ENCODE data around the gene MUC5B.
"Not testable (repeated sequence)": the region's sequence is repeated elsewhere in the genome, so short reads cannot be mapped to it uniquely, and the experiment has no call there.

MUC5B gene

DNA sequence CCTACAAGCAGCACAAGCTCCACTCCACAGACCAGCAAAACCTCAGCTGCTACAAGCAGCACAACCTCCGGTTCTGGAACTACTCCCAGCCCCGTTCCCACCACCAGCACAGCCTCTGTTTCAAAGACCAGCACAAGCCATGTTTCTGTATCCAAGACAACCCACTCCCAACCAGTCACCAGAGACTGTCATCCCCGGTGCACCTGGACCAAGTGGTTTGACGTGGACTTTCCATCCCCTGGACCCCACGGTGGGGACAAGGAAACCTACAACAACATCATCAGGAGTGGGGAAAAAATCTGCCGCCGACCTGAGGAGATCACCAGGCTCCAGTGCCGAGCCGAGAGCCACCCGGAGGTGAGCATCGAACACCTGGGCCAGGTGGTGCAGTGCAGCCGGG is 33.0 kb upstream of the MUC5B start:
- not testable (repeated sequence) for DNase-seq (ENCODE audit: low spot score)

DNA sequence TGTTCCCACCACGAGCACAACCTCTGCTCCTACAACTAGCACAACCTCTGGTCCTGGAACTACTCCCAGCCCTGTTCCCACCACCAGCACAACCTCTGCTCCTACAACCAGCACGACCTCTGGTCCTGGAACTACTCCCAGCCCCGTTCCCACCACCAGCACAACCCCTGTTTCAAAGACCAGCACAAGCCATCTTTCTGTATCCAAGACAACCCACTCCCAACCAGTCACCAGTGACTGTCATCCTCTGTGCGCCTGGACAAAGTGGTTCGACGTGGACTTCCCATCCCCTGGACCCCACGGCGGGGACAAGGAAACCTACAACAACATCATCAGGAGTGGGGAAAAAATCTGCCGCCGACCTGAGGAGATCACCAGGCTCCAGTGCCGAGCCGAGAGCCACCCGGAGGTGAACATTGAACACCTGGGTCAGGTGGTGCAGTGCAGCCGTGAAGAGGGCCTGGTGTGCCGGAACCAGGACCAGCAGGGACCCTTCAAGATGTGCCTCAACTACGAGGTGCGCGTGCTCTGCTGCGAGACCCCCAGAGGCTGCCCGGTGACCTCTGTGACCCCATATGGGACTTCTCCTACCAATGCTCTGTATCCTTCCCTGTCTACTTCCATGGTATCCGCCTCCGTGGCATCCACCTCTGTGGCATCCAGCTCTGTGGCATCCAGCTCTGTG is 30.9 kb upstream of the MUC5B start:
- not testable (repeated sequence) for DNase-seq (ENCODE audit: low spot score)

DNA sequence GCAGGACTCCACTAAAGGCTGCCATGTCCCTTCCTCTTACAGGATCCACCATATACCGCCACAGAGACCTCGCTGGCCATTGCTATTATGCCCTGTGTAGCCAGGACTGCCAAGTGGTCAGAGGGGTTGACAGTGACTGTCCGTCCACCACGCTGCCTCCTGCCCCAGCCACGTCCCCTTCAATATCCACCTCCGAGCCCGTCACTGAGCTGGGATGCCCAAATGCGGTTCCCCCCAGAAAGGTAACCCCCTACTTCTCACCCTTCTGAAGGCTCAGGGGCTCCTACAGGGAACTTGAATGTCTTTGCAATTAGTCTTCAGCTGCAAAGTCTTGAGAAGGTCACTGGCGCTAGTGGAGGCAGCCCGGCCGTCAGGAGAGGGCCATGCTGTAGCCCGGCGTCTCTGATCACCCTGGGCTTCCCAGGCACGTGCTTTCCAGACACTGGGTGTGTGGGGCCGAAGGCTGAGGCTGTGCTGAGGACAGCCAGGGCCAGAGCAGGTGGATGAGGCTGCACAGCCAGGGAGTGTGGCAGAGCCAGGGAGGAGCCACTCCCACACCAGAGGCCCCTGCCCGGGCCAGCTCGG is 30.0 kb upstream of the MUC5B start:
- DNase-seq (ENCODE audit: low spot score) = no peak

DNA sequence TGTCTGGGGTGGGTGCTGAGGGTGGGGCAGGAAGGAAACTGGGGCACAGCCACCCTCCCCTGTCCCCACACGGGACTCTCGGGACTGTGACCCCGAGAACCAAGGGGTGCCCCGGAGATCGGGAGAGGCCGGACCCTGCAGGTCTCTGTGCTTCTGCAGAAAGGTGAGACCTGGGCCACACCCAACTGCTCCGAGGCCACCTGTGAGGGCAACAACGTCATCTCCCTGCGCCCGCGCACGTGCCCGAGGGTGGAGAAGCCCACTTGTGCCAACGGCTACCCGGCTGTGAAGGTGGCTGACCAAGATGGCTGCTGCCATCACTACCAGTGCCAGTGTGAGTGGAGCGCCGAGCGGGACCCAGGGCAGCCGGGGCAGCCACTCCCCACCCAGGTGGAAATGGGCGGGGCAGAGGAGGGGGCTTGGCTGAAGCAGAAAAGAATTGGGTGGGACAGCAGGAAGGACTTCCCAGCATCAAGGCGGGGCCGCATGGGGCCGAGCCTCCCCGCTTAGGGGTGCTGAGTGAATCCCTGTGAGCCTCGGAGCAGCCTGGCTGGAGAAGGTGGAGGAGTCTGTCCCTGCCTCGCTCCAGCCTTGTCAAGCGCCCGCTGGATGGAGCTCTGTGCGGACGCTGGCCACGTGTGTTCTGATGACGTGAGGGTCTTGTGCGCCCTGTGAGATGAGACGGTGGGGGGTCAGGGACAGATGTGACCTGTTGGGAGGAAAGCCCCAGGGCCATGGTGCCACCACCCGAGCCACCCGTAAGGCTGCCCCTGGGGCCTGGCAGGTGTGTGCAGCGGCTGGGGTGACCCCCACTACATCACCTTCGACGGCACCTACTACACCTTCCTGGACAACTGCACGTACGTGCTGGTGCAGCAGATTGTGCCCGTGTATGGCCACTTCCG is 29.3 kb upstream of the MUC5B start:
- no peak for DNase-seq (ENCODE audit: low spot score)

DNA sequence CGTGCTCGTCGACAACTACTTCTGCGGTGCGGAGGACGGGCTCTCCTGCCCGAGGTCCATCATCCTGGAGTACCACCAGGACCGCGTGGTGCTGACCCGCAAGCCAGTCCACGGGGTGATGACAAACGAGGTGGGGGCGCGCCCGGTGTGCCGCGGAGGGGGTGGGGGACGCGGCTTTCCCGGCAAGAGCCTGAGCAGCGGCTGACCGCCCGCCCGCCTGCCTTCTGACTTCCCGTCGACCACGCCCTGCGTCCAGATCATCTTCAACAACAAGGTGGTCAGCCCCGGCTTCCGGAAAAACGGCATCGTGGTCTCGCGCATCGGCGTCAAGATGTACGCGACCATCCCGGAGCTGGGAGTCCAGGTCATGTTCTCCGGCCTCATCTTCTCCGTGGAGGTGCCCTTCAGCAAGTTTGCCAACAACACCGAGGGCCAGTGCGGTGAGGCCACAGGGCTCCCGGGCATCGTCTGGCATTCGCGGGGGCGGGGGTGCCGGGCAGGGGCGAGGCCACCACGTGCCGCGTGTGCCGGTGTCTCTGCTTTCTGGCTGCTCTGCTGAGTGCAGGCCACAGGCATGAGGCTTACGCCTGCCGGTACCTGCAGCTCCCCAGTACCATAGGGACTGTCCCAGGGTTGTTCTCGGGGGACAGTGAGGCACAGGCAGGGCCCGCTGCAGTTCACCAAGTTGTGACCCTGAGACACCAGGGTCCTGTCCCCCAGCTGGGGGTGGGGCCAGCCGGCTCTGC is 28.5 kb upstream of the MUC5B start:
- no peak for DNase-seq (ENCODE audit: low spot score)

DNA sequence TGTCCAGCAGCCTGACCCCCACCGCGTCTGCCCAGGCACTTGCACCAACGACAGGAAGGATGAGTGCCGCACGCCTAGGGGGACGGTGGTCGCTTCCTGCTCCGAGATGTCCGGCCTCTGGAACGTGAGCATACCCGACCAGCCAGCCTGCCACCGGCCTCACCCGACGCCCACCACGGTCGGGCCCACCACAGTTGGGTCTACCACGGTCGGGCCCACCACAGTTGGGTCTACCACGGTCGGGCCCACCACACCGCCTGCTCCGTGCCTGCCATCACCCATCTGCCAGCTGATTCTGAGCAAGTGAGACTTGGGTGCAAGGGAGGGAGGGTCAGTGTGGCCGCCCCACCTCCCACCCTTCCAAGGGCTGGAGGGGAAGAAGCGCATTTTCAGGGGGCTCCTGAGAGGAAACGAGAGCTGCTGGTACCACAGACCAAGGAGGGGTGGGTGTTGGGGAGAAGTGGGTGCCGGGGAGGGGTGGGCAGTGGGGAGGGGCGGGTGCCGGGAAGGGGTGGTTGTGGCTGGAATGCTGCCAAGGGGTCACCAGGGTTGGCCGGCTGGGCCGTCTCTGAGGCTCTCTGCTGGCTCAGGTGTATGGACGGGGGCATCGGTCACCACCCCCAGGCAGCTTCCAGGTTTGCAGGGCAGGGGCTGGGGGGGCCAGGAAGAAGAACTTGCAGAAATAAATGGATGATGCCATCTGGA is 27.7 kb upstream of the MUC5B start:
- DNase-seq (ENCODE audit: low spot score) = no peak

DNA sequence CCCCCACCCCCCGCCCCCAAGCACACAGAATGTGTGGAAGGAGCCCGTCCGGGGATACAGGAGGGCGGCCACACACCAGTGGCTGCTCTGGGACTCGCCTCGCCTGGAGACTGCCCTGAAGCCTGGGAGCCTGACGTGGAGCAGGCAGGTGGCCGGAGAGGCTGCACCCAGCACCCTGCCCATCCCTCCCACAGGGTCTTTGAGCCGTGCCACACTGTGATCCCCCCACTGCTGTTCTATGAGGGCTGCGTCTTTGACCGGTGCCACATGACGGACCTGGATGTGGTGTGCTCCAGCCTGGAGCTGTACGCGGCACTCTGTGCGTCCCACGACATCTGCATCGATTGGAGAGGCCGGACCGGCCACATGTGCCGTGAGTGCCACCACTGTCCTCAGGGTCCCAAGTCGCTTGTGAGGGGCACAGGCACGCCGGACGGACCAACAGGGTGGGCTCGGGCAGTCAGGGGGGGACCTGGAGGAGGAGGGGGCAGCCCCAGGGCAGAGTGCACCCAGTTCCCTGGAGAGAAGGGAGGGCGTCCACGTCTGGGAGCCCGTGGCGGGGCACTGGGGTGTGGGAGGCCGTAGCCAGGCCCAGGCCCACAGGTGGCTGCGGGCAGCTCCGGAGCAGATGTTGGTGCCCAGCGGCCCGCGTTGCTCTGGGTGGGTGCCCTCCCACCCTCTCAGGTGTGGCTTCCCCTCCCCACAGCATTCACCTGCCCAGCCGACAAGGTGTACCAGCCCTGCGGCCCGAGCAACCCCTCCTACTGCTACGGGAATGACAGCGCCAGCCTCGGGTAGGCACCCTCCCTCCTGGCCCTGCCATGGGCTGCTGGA is 27.0 kb upstream of the MUC5B start:
- DNase-seq (ENCODE audit: low spot score) = no peak

DNA sequence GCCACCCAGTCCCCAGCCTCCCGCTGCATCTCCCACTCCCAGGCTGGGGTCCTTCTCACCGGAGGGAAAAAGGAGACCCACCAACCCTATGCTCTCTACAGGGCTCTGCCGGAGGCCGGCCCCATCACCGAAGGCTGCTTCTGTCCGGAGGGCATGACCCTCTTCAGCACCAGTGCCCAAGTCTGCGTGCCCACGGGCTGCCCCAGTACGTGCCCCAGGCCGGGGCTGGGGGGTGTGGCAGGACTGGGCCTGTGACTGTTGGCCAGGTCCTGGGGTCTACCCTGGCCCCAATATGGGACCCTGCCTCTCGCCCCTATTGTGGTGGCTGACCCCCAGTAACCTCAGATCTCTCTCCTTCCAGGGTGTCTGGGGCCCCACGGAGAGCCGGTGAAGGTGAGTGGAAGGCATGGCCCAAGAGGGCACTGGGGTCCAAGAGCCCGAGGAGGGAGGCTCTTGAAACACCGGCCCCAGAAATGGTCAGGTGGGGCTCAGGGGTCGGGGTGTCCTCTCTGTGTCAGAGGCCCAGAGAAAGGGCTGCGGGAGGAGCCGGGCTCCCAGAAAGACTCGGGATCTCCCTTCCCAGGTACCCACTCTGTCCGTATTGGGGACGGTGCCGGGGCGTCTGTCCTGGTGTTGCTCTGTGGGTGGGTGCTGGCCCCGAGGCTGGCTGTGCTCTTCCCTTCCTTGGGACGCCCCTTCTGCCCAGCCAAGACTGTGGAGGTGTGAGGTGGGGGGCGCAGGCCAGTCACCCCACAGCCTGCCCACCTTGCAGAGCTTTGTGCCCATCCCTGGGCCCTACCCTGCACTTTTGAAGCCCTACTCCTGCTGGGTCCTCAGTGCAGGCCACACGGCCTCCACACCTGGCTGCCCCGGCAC is 26.1 kb upstream of the MUC5B start:
- no peak for DNase-seq (ENCODE audit: low spot score)

DNA sequence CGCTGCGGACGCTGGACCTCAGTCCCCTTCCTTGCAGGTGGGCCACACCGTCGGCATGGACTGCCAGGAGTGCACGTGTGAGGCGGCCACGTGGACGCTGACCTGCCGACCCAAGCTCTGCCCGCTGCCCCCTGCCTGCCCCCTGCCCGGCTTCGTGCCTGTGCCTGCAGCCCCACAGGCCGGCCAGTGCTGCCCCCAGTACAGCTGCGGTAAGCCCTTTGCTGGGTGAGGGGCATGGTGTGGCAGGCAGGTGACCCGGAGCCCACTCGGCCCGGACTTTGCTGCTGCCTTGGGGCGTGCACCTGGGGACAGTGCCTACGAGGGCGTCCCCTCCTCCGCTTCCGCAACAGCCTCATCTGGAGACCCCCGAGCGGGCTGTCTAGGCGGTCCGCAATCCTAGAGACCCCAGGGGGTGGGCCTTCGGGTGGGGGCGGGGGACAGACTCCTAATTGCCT is 25.4 kb upstream of the MUC5B start:
- DNase-seq (ENCODE audit: low spot score) = no peak

DNA sequence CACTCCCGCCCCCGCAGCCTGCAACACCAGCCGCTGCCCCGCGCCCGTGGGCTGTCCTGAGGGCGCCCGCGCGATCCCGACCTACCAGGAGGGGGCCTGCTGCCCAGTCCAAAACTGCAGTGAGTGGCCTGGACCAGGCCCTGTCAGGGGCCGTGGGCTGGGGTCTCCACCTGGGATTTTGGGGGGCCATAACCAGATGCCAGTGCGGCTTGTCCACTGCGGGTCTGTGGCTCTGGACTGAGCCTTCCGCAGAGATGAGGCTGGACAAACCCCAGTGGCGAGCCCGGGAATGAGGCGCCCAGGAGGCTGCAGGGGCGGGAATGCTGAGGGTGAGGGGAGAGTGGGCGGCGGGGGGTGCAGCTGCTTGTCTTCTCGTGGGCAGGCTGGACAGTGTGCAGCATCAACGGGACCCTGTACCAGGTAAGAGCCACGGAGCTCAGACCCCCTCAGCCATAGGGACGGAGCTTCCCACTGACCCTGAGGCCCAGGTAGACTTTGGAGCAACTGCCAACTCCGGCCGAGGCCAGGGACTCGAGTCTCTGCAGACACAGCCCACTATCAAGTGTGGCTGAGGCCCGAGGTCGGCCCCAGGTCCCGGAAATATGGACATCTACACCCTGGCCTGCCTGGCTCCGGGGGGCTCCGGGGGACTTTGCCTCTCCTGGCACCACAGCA is 24.8 kb upstream of the MUC5B start:
- DNase-seq (ENCODE audit: low spot score) = no peak

DNA sequence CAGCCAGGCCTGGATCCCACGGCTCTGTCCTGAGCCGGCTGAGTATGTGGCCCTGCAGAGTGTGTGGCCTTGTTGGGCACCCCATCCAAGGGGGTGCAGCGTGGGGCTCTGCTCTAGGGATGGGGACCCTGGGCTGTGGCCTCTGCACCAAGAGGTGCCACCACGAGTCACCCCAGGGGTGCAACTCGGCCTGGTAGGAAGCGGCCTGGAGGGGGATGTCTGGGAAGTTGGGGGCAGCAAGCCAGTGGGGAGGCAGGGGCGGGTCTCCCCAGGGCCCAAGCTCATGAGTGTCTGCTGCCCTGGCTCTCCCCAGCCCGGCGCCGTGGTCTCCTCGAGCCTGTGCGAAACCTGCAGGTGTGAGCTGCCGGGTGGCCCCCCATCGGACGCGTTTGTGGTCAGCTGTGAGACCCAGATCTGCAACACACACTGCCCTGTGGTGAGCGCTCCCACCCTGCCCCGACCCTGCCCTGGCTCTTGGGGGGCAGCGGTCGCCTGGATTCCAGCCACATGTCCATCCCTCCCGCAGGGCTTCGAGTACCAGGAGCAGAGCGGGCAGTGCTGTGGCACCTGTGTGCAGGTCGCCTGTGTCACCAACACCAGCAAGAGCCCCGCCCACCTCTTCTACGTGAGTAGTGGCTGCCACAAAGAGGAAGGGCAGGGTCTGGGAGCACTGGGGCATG is 24.2 kb upstream of the MUC5B start:
- no peak for DNase-seq (ENCODE audit: low spot score)

DNA sequence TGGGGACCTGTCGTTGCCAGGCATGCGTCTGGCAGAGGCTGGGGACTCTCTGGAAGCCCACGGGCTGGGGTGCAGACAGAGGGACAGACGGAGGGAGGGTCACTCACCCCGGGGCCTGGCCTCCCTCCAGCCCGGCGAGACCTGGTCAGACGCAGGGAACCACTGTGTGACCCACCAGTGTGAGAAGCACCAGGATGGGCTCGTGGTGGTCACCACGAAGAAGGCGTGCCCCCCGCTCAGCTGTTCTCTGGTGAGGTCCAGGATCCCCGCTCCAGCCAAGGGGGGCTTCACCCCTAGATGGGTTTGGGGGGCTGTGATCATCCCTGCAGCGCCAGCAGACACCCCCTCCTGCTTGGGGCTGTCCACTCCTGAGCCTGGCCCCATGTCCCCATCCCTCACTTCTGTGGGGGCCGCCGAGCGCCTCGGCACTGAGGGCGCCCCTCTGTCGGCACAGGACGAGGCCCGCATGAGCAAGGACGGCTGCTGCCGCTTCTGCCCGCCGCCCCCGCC is 23.6 kb upstream of the MUC5B start:
- no peak for DNase-seq (ENCODE audit: low spot score)

DNA sequence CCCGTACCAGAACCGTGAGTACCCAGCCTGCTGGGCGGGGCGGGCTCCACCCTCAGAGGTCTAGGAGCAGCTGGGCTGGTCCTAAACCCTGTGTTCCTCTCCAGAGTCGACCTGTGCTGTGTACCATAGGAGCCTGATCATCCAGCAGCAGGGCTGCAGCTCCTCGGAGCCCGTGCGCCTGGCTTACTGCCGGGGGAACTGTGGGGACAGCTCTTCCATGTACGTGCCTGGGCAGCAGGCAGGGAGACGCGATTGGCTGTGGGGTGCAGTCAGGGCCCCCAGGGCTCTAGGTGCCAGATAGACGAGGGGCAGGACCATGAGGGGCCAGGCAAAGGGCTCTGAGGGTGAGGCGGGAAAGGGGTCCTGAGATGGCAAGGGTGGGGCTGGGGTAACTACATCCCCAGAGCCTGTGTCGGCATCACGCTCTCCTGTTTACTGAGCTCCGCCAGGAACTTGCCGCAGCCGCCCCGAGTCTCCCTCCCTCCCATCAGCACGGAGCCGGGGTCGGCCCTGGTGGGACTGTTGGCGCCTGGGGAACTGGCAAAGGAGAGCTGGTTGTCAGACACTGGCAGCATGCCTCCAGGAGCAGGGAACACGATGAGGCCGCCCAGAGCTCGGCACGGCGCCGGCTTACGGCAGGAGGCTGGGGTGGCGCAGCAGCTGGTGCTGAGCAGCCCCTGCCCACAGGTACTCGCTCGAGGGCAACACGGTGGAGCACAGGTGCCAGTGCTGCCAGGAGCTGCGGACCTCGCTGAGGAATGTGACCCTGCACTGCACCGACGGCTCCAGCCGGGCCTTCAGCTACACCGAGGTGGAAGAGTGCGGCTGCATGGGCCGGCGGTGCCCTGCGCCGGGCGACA is 22.9 kb upstream of the MUC5B start:
- DNase-seq (ENCODE audit: low spot score) = no peak

DNA sequence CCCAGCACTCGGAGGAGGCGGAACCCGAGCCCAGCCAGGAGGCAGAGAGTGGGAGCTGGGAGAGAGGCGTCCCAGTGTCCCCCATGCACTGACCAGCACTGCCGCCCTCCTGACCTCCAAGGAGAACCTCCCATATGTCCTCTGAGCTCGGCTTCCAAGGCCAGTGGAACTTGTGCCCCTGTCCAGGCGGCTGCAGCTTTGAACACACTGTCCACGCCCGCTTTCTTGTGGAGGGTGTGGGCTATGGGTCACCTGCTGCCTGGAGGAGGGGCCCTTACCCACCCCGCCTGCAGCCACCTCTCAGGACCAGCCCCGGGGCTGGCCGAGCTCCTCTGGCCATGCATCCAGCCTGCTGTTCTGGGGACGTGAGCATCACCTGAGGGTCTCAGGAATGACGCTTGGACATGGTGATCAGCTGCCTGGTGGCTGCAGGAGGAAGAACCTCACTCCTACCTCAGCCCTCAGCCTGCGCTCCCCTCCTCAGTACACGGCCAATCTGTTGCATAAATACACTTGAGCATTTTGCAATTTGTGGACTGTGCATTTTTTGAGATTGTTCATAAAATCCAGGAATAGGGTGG is 22.2 kb upstream of the MUC5B start:
- DNase-seq (ENCODE audit: low spot score) = no peak

DNA sequence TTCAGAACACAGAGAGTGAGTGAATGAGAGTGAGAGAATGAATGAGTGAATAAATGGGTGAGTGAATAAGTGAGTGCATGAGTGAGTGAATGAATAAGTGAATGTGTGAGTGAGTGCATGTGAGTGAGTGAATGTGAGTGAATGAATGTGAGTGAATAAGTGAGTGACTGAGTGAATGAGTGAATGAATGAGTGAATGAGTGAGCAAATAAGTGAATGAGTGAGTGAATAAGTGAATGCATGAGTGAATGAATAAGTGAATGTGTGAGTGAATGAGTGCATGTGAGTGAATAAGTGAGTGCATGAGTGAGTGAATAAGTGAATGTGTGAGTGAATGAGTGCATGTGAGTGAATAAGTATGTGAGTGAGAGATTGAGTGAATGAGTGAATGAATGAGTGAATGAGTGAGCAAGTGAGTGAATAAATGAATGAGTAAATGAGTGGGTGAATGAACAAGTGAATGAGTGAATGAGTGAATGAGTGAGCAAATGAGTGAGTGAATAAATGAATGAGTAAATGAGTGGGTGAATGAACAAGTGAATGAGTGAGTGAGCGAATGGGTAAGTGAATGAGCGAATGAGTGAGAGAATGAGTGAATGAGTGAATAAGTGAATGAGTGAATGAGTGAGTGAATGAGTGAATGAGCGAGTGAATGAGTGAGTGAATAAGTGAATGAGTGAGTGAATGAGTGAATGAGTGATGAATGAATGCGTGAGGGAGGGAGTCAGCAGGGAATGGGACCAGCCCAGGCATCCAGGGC is 21.3 kb upstream of the MUC5B start:
- DNase-seq (ENCODE audit: low spot score) = no peak

DNA sequence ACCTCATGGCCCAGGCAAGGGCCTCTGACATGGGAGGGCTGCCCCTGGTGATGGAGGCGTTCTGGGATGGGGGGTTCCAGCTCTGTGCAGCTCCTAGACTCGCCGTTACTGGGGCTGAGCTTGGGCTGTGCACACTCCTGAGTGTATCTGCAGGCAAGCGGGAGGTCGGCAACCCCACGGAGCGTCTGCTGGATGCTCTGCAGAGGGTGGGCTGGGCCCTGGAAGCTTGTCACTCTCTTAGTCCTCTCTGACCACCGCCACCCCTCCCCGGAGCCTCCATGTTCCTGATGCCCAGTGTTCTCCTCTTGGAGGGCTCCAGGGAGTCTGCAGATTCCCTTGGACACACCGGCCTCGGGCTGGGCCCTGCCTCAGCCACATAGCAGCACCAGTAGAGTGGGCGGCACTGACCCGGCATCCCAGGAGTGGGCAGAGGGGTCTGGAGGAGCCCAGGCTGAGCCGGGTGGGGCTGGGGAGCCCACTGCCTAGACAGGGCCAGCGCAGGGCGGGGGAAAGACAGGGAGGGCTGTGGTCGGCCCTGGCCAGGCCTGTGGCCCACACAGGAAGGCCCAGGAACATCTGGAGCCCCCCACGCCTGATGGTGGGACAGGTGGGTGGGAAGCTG is 20.6 kb upstream of the MUC5B start:
- no peak for DNase-seq (ENCODE audit: low spot score)

Measured in HuH-7 (cell line).